Naive thymus-derived CD8-positive, alpha-beta T cell (primary cell): ENCODE data around the gene MAD1L1. TPM values are rescaled to one million over a fixed set of nuclear protein-coding genes. Genes with fewer than 3 reads are reported as not detected.

Experiments used
- ATAC-seq, 2 donors: fragments of 150-1000 bp; cut with Tn5 transposase in 1 of 2; sonication (Bioruptor Pico), chemical (Tn5 transposase) in 1 of 2; 1 replicate in 1 of 2; 2 replicates in 1 of 2; pipeline ENCODE4 v1.10.0; 2021; ENCODE audit warnings: mild to moderate bottlenecking in 2 of 2, moderate library complexity in 2 of 2
- POLR2A ChIA-PET: fragments of 350-600 bp; sonication (Branson Sonifier 250); formaldehyde crosslinking; loops from one replicate; lab custom pipeline; 2021; ENCODE audit warnings: antibody characterized with exemption; lab: Charles Lee
- DNase-seq, 10 donors: peaks; one replicate each; pipeline versions ENCODE4 v3.0.0 to v3.0.0-alpha.2; 2020 to 2022
- H3K27ac Mint-ChIP-seq, 10 donors: one replicate each; pipeline ENCODE4 v1.8.0; 2020 to 2022; ENCODE audit warnings: mild to moderate bottlenecking in 10 of 10, mixed read lengths in 10 of 10, moderate library complexity in 4 of 10, inconsistent platforms in 1 of 10
- H3K27me3 Mint-ChIP-seq, 5 donors: one replicate each; pipeline ENCODE4 v1.8.0; 2021 to 2022; ENCODE audit warnings: mixed read lengths in 5 of 5
- H3K36me3 Mint-ChIP-seq, 3 donors: one replicate each; pipeline ENCODE4 v1.8.0; 2020 to 2022; ENCODE audit warnings: mixed read lengths in 3 of 3, mild to moderate bottlenecking in 2 of 3, inconsistent platforms in 1 of 3
- H3K4me1 Mint-ChIP-seq, 4 donors: one replicate each; pipeline ENCODE4 v1.8.0; 2021 to 2022; ENCODE audit warnings: mixed read lengths in 4 of 4
- H3K4me3 Mint-ChIP-seq, 10 donors: one replicate each; pipeline ENCODE4 v1.8.0; 2020 to 2022; ENCODE audit warnings: mild to moderate bottlenecking in 10 of 10, mixed read lengths in 10 of 10, moderate library complexity in 6 of 10, inconsistent platforms in 1 of 10
- H3K9me3 Mint-ChIP-seq, 9 donors: one replicate each; pipeline ENCODE4 v1.8.0; 2020 to 2022; ENCODE audit warnings: mixed read lengths in 9 of 9, mild to moderate bottlenecking in 3 of 9, inconsistent platforms in 1 of 9, moderate library complexity in 1 of 9
- polyA plus RNA-seq, 3 donors: library from polyadenylated mRNA; unstranded; fragments of 300-500 nt; fragmentation: Illumina TruSeq; gene quantifications; one replicate each; pipeline ENCODE4 v1.2.3, GENCODE V29; 2021
- total RNA-seq, 8 experiments: library from RNA in 2 of 8; stranded (reverse) in 2 of 8; gene quantifications; one replicate each; pipeline ENCODE4 v1.2.3 and lab custom pipeline; 2021 to 2026

Gene MAD1L1
- total and polyA plus RNA-seq, 5 experiments from 2014 or later: 84.5 to 243 (median 146) TPM

- H3K4me3 Mint-ChIP-seq: no peak overlapping the region
- DNase-seq (no peak), ATAC-seq (no peak)
Observed at GRCh38 chr7:2211259-2211880, 21.4 kb downstream of the MAD1L1 start.

GRCh38 chr7:2210551-2211258, 22.0 kb downstream of the MAD1L1 start:
- Mint-ChIP-seq H3K27me3 (no peaks in the 10 kb centered on the region), H3K9me3 (no peaks in the 10 kb centered on the region), H3K36me3 (peaks cover 0 to 64% (median 26%) of the 10 kb centered on the region in 3 donors), H3K27ac (no peak overlapping the region), H3K4me1 (peaks cover 0 to 4% (median 1%) of the 10 kb centered on the region in 4 donors), H3K4me3 (no peak overlapping the region)
- POLR2A ChIA-PET: no interaction called here
- ATAC-seq (no peak), DNase-seq (no peak)

More at GRCh38 chr7:2211259-2211880, 21.4 kb downstream of the MAD1L1 start:
- Mint-ChIP-seq H3K9me3 (no peaks in the 10 kb centered on the region), H3K27ac (peak overlapping the region in 1 of 10 donors; percentile 24), H3K27me3 (no peaks in the 10 kb centered on the region), H3K36me3 (peaks cover 0 to 66% (median 32%) of the 10 kb centered on the region in 3 donors), H3K4me1 (peaks cover 0 to 6% (median 1%) of the 10 kb centered on the region in 4 donors)
- POLR2A ChIA-PET: interaction anchor here (0.7 kb wide), 1 partner anchor 90 kb away, joined by 3 read pairs; no protein-coding TSS in a partner anchor

- ATAC-seq: no peak
- POLR2A ChIA-PET: no interaction called here
- H3K27me3 Mint-ChIP-seq: no peaks in the 10 kb centered on the region
- H3K4me1 Mint-ChIP-seq: peaks cover 0 to 4% (median 0%) of the 10 kb centered on the region in 4 donors
- no peak for DNase-seq
- H3K27ac Mint-ChIP-seq: peak overlapping the region in 1 of 10 donors; percentile 75
- no peaks in the 10 kb centered on the region for H3K9me3 Mint-ChIP-seq
- no peak overlapping the region for H3K4me3 Mint-ChIP-seq
- H3K36me3 Mint-ChIP-seq: peaks cover 0 to 60% (median 21%) of the 10 kb centered on the region in 3 donors
Observed at GRCh38 chr7:2209961-2210323, 22.8 kb downstream of the MAD1L1 start.

- H3K9me3 Mint-ChIP-seq: no peaks in the 10 kb centered on the region
- peak in 1 of 2 donors; percentile 44 for ATAC-seq
- H3K4me3 Mint-ChIP-seq: no peak overlapping the region
- H3K27ac Mint-ChIP-seq: peak overlapping the region in 3 of 10 donors; percentile 7 to 75 (median 57)
- peaks cover 0 to 57% (median 19%) of the 10 kb centered on the region in 3 donors for H3K36me3 Mint-ChIP-seq
- H3K4me1 Mint-ChIP-seq: peaks cover 0 to 4% (median 0%) of the 10 kb centered on the region in 4 donors
- DNase-seq: peak; percentile 12 to 70 (median 35)
- POLR2A ChIA-PET: no interaction called here
- no peaks in the 10 kb centered on the region for H3K27me3 Mint-ChIP-seq
Observed at GRCh38 chr7:2209146-2209960, 23.4 kb downstream of the MAD1L1 start.

- H3K9me3 Mint-ChIP-seq: no peaks in the 10 kb centered on the region
- POLR2A ChIA-PET: no interaction called here
- H3K36me3 Mint-ChIP-seq: peaks cover 0 to 51% (median 15%) of the 10 kb centered on the region in 3 donors
- no peaks in the 10 kb centered on the region for H3K27me3 Mint-ChIP-seq
- peak overlapping the region in 2 of 10 donors; percentile 50 to 57 for H3K27ac Mint-ChIP-seq
- peaks cover 0 to 2% (median 0%) of the 10 kb centered on the region in 4 donors for H3K4me1 Mint-ChIP-seq
- DNase-seq (no peak), ATAC-seq (no peak)
- H3K4me3 Mint-ChIP-seq: no peak overlapping the region
Observed at GRCh38 chr7:2208712-2209111, 24.0 kb downstream of the MAD1L1 start.

GRCh38 chr7:2205036-2205780, 27.5 kb downstream of the MAD1L1 start:
- Mint-ChIP-seq H3K9me3 (no peaks in the 10 kb centered on the region), H3K27me3 (no peaks in the 10 kb centered on the region), H3K4me1 (peaks cover 0 to 3% (median 0%) of the 10 kb centered on the region in 4 donors), H3K36me3 (peaks cover 0 to 30% (median 6%) of the 10 kb centered on the region in 3 donors), H3K27ac (peak overlapping the region in 1 of 10 donors; percentile 67), H3K4me3 (no peak overlapping the region)
- POLR2A ChIA-PET: no interaction called here
- ATAC-seq (no peak), DNase-seq (no peak)

GRCh38 chr7:2204446-2204845, 28.3 kb downstream of the MAD1L1 start:
- ATAC-seq (no peak), DNase-seq (no peak)
- Mint-ChIP-seq H3K4me1 (peaks cover 0 to 4% (median 0%) of the 10 kb centered on the region in 4 donors), H3K4me3 (no peak overlapping the region), H3K9me3 (no peaks in the 10 kb centered on the region), H3K36me3 (peaks cover 0 to 35% (median 9%) of the 10 kb centered on the region in 3 donors), H3K27ac (peak overlapping the region in 1 of 10 donors; percentile 60), H3K27me3 (no peaks in the 10 kb centered on the region)
- POLR2A ChIA-PET: no interaction called here

- peaks cover 0 to 38% (median 12%) of the 10 kb centered on the region in 3 donors for H3K36me3 Mint-ChIP-seq
- peak overlapping the region in 1 of 10 donors; percentile 24 for H3K27ac Mint-ChIP-seq
- H3K4me3 Mint-ChIP-seq: no peak overlapping the region
- ATAC-seq: no peak
- no peak for DNase-seq
- peaks cover 0 to 2% (median 0%) of the 10 kb centered on the region in 4 donors for H3K4me1 Mint-ChIP-seq
- POLR2A ChIA-PET: interaction anchor here (0.6 kb wide), 1 partner anchor 77 kb away, joined by 3 read pairs; no protein-coding TSS in a partner anchor
- H3K27me3 Mint-ChIP-seq: no peaks in the 10 kb centered on the region
- no peaks in the 10 kb centered on the region for H3K9me3 Mint-ChIP-seq
Observed at GRCh38 chr7:2203766-2204300, 28.9 kb downstream of the MAD1L1 start.

GRCh38 chr7:2202901-2203765, 29.6 kb downstream of the MAD1L1 start:
- no peaks in the 10 kb centered on the region for H3K27me3 Mint-ChIP-seq
- H3K4me1 Mint-ChIP-seq: peaks cover 0 to 2% (median 0%) of the 10 kb centered on the region in 4 donors
- POLR2A ChIA-PET: interaction anchor here (0.6 kb wide), 1 partner anchor 77 kb away, joined by 3 read pairs; no protein-coding TSS in a partner anchor
- peak overlapping the region in 1 of 10 donors; percentile 24 for H3K27ac Mint-ChIP-seq
- no peaks in the 10 kb centered on the region for H3K9me3 Mint-ChIP-seq
- H3K4me3 Mint-ChIP-seq: no peak overlapping the region
- DNase-seq (no peak), ATAC-seq (no peak)
- H3K36me3 Mint-ChIP-seq: peaks cover 0 to 35% (median 12%) of the 10 kb centered on the region in 3 donors

- peaks cover 0 to 35% (median 12%) of the 10 kb centered on the region in 3 donors for H3K36me3 Mint-ChIP-seq
- peaks cover 0 to 5% (median 2%) of the 10 kb centered on the region in 4 donors for H3K4me1 Mint-ChIP-seq
- ATAC-seq: no peak
- POLR2A ChIA-PET: no interaction called here
- H3K27me3 Mint-ChIP-seq: no peaks in the 10 kb centered on the region
- no peak overlapping the region for H3K4me3 Mint-ChIP-seq
- no peak overlapping the region for H3K27ac Mint-ChIP-seq
- H3K9me3 Mint-ChIP-seq: no peaks in the 10 kb centered on the region
- DNase-seq: no peak
Observed at GRCh38 chr7:2202361-2202761, 30.4 kb downstream of the MAD1L1 start.
